ENCODE results near the gene DAPK1.

The DAPK1 gene

DNA sequence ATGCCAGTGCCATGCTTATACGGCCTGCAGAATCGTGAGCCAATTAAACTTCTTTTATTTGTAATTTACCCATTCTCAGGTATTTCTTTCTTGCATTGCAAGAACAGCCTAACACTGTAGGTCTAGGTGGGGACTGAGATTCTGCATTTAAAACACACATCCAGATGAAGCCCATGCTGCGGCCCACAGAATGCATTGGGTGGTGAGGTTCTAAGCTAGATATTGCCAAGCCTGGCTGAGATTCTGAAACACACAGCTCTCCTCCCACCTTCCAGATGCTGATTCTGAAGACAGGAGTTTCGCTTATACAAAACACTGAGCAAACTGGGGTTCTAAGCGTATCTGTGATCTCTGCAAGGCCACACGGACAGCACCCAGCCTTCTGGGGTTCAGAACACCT, 75.1 kb downstream of the DAPK1 start:
- DNase-seq: no peak

DNA sequence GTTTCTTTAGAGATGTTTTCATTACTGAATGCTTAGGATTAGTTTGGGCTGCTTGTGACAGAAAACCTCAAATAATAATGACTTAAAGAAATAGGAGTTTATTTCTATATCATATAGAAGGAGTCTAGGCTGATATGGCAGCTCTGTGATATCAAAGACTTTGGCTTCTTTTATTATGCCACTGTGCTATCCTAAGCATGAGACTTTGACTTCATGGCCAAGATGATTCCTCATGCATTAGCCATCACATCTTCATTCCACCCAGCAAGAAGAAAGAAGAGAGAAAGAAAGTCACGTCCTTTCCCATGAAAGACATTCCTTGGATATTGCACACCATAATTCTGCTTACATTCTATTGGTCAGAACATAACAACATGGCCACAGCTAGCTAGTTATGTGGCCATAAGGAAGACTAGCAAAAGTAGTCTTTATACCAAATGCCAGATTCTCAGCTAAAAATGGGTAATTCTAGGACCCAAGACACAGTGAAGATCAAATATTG, 76.2 kb downstream of the DAPK1 start:
- DNase-seq: peak; percentile 6

DNA sequence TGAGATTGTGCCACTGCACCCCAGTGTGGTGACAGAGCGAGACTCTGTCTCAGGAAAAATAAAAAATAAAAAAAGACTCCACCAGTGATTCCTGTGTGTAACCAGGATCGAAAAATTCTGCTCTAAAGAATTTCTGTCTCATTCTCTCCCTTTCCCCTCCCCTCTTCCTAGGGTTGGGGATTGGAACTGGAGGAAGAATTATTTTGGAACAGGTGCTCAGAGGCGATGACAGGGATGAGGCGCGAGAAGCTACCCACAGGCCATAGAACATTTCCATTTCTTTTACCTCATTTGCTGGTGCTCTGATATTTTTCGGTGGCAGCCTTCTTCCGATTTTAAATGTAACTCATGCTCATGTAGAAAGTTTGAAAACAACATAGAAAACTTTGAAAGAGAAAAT, 80.1 kb downstream of the DAPK1 start:
- DNase-seq: no peak

DNA sequence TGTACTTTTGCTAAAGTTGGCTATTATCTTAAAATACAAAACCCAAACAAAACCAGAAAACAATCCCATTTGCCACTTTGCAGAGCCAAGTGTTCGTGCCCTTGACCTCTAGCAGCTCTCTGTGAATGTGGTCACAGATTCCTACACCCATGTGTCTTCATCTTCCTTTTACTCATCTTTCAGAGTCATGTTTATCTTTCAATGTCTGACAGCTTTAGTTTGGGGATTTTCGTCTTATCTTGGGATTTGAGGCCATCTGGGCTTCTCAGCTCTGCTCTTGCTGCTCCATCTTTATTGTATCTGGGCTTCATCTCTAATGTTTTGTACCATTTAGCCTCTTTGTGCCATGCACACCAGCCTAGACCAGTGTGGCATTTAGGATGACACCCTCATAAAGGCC, 81.0 kb downstream of the DAPK1 start:
- no peak for DNase-seq

- DNase-seq: peak; percentile 23
Observed at GRCh38 chr9:87579781-87580541, 82.3 kb downstream of the DAPK1 start.

DNA sequence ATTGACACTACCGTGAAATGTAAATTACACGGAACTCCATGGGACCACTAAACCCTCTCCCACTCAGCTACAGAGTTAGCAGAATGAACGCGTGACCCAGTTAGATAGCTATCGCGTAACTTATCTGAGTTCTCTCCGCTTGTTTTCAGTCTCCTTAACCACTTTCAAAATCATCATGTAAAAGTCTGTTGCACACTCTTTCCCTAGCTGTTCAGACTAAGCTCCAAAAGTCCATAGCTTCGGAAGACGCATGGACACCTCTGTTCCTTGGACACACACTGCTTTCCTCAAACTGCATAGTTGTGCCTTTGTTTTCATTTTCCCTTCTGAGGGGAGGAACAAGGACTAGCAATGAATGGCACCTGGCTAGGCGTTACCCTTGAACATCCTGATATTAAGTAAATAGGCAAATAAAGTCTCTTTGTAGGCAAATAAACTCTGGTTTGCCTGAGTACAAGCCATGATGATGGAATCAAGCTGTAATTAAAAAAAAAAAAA, 83.3 kb downstream of the DAPK1 start:
- no peak for DNase-seq

- peak; percentile 13 for DNase-seq
Observed at GRCh38 chr9:87581513-87581912, 83.8 kb downstream of the DAPK1 start.

GRCh38 chr9:87581949-87582637, 84.4 kb downstream of the DAPK1 start:
- DNase-seq: no peak

- DNase-seq: no peak
Observed at GRCh38 chr9:87584326-87584725, 86.7 kb downstream of the DAPK1 start.

DNA sequence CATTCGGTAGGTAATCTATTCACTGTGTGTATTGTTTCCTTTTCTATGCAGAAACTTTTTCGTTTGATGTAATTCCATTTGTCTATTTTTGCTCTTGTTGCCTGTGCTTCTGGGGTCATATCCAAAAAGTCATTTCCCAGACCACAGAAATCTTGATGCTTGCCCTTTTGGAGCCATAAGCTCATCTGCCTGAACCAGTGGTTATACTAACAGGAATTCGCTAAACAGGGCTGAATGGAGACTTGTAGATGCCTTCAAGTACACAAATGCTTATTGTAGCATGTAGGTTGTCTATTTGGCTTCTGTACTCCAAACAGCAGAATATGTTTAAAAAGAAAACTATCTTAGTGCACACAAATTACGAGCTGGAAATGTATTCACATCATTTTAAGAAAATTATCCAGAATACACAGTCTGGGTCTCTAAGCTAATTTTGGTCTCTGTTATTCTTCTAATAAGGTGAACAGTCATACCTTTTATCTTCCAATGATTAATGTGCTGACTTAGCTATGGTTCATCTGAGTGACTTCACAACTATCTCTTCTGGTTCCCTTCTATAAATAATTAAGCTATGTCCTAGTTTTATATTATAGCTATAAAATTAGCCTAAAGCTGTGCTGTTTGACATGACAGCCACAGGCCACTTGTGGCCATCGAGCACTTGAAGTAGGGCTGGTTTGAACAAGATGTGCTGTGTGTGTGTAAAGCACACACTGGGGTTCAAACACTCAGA, 87.6 kb downstream of the DAPK1 start:
- DNase-seq: no peak

GRCh38 chr9:87586731-87587355, 89.2 kb downstream of the DAPK1 start:
- no peak for DNase-seq

DNA sequence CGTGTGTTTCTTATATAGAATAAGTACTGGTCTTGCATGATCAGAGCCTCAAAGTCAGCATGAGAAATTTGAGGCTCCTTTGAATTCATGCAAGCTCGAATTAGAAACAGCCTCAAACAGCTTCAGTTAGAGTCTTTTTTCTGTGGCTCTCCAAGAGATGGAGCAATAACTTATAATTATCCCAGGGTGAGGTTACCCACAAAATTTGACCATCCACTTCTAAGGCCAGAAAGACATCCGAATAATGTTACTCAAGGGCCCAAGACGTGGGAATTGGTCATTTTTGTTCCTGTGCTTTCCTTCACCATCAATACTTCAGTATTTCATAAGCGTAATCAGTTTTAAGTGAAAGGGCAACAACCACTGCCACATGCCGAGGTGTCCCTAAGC, 89.7 kb downstream of the DAPK1 start:
- no peak for DNase-seq

- no peak for DNase-seq
Observed at GRCh38 chr9:87587864-87588263, 90.2 kb downstream of the DAPK1 start.

DNA sequence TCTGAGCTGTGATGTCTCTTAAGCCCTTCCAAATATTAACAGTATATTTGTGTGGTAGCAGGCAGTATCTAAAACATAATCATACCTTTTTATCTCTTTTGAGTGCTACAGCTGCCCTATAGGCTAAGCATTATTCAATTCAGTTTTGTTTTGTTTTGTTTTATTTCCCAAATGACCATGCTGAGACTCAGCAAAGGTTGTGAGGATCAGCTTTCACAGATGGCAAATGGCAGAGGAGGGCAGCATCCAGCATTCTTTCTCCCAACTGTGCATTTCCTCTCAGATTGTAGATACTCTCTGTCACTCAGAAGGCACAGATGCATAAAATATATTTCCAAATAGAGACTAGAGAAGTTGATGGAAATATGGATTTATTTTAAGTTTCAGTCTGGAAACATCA, 90.7 kb downstream of the DAPK1 start:
- no peak for DNase-seq

DNA sequence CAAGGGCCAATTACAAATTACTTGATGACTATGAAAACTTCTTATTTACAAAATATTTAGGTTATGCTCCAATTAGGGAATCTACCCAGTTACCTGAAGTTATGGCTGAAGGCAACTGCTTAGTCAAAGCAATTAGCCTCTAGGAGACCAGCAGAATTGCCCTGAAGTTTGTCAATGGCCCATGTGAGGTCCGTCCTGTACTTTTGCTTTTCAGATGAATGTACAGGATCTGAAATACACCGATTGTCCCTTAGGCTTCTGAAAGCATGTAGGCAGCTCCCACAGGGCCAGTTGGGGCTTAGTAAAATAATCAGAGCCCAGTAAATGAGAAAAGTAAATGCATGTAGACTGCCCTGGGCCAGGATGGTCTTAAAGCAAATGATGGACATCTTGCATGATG, 93.3 kb downstream of the DAPK1 start:
- no peak for DNase-seq

- DNase-seq: peak; percentile 54
Observed at GRCh38 chr9:87592554-87593358, 95.1 kb downstream of the DAPK1 start.

GRCh38 chr9:87593359-87593980, 95.8 kb downstream of the DAPK1 start:
- DNase-seq: no peak

DNA sequence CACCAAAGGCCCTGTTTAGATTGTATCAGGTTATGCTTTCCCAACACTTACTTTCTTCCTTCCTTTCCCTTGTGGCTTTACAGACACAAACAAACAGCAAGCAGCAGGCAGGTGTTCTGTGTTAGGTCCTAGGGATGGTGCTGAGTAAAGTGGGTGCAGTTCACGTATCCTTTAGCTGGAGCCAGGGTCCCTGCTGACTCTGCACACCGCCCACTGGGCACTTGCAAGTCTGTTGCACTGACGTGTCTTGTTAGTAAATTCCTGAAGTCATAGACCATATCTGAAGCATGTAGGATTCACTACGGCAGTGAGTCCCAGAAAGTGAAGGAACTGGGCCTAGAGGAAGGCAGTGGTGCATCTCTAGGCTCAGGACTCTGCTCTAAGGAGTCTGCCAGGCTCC, 96.5 kb downstream of the DAPK1 start:
- peak; percentile 24 for DNase-seq

- DNase-seq: no peak
Observed at GRCh38 chr9:87594662-87595061, 97.0 kb downstream of the DAPK1 start.

DNA sequence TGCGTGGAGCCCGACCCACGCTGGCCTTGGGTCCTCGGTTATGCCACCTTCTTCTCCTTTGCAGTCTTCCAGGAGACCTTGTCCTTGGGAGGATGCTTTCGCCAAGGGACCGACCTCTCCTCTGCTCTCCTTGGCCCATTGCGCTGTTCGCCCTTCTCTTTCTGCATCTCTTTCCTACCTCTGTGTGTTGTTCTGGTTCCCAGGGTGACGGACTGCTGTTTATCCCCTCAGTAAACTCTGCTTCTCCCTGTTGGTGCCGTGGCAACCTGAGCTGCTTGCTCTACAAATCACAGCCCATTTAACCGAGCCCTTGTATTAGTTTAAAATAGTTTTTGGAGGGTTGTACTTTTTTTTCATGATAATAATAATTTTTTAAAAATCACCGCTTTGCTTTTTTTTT, 97.9 kb downstream of the DAPK1 start:
- DNase-seq: no peak

- peak; percentile 9 for DNase-seq
Observed at GRCh38 chr9:87596862-87597261, 99.2 kb downstream of the DAPK1 start.
